Hematopoietic multipotent progenitor cell treated with erythropoietin and hydrocortisone succinate and interleukin-3 and kit ligand, for 6 days (in vitro differentiated cells): ENCODE results near the gene CMIP.
A peak's percentile ranks its signal among the peaks of the same experiment; 100 is the strongest.

Experiments
- DNase-seq: peaks from one replicate; pipeline ENCODE4 v3.0.0-alpha.2; 2015

The CMIP gene

GRCh38 chr16:81710044-81710443 lies 265.4 kb downstream of the CMIP start:
- no peak for DNase-seq

- DNase-seq = no peak
Observed at GRCh38 chr16:81710596-81710995, 266.0 kb downstream of the CMIP start.

- peak; percentile 42 for DNase-seq
Observed at GRCh38 chr16:81711657-81712319, 267.2 kb downstream of the CMIP start.

GRCh38 chr16:81712681-81713080 lies 268.1 kb downstream of the CMIP start:
- no peak for DNase-seq

GRCh38 chr16:81713295-81713772 lies 268.7 kb downstream of the CMIP start:
- DNase-seq = no peak

GRCh38 chr16:81713796-81714195 lies 269.2 kb downstream of the CMIP start:
- DNase-seq = no peak

- DNase-seq = no peak
Observed at GRCh38 chr16:81714583-81714982, 270.0 kb downstream of the CMIP start.

GRCh38 chr16:81715358-81716196 lies 271.0 kb downstream of the CMIP start:
- no peak for DNase-seq

GRCh38 chr16:81716478-81717225 lies 272.0 kb downstream of the CMIP start:
- DNase-seq = no peak

GRCh38 chr16:81717662-81718189 lies 273.1 kb downstream of the CMIP start:
- DNase-seq = peak; percentile 47

- DNase-seq = no peak
Observed at GRCh38 chr16:81718637-81719036, 274.0 kb downstream of the CMIP start.

- no peak for DNase-seq
Observed at GRCh38 chr16:81719993-81720392, 275.4 kb downstream of the CMIP start.

- no peak for DNase-seq
Observed at GRCh38 chr16:81720973-81721906, 276.6 kb downstream of the CMIP start.

GRCh38 chr16:81723098-81723723 lies 278.6 kb downstream of the CMIP start:
- peak; percentile 98 for DNase-seq

GRCh38 chr16:81728435-81728834 lies 283.8 kb downstream of the CMIP start:
- no peak for DNase-seq

- DNase-seq = no peak
Observed at GRCh38 chr16:81729451-81729850, 284.8 kb downstream of the CMIP start.

- peak; percentile 77 for DNase-seq
Observed at GRCh38 chr16:81730090-81731051, 285.8 kb downstream of the CMIP start.

GRCh38 chr16:81731649-81732048 lies 287.0 kb downstream of the CMIP start:
- no peak for DNase-seq

GRCh38 chr16:81732699-81733098 lies 288.1 kb downstream of the CMIP start:
- DNase-seq = no peak

GRCh38 chr16:81733295-81733694 lies 288.7 kb downstream of the CMIP start:
- no peak for DNase-seq
